OCI-LY1 (cell line): ENCODE measurements around the gene CC2D2B.

ENCODE experiments used
- H2AFZ ChIP-seq: fragments of 200-600 bp; sonication (generic), shearing (Covaris generic); 2 replicates; pipeline ENCODE4 v1.6.0; 2014; ENCODE audit warnings: antibody characterized with exemption, mild to moderate bottlenecking, low read length
- H3F3A ChIP-seq: fragments of 200-600 bp; sonication (generic), shearing (Covaris generic); 2 replicates; pipeline ENCODE4 v1.6.0; 2014; ENCODE audit warnings: mild to moderate bottlenecking, antibody characterized with exemption, low read length, moderate library complexity; ENCODE audit not compliant: insufficient read depth
- H3K27ac ChIP-seq: fragments of 200-600 bp; sonication (generic); 2 replicates; pipeline ENCODE4 v1.5.1; 2014; ENCODE audit warnings: low read length, mixed run types, mild to moderate bottlenecking, low read depth; ENCODE audit not compliant: poor library complexity, severe bottlenecking
- H3K27me3 ChIP-seq: fragments of 200-600 bp; sonication (generic); 2 replicates; pipeline ENCODE4 v1.6.0; 2014; ENCODE audit warnings: antibody characterized with exemption, mild to moderate bottlenecking, low read length, moderate library complexity; ENCODE audit not compliant: insufficient read depth
- H3K36me3 ChIP-seq: fragments of 200-600 bp; sonication (generic); 2 replicates; pipeline ENCODE4 v1.6.1; 2014; ENCODE audit warnings: mild to moderate bottlenecking, antibody characterized with exemption, low read length, moderate library complexity, mixed read lengths; ENCODE audit not compliant: insufficient read depth
- H3K4me1 ChIP-seq: fragments of 200-600 bp; sonication (generic); 2 replicates; pipeline ENCODE4 v1.5.1; 2014; ENCODE audit warnings: mild to moderate bottlenecking, low read length, moderate library complexity; ENCODE audit not compliant: insufficient read depth, severe bottlenecking
- H3K4me2 ChIP-seq: fragments of 200-600 bp; sonication (generic), shearing (Covaris generic); 2 replicates; pipeline ENCODE4 v1.6.1; 2014; ENCODE audit warnings: low read length
- H3K4me3 ChIP-seq: fragments of 200-600 bp; sonication (generic); 2 replicates; pipeline ENCODE4 v1.5.1; 2014; ENCODE audit warnings: low read length, low read depth, mild to moderate bottlenecking, mixed read lengths; ENCODE audit not compliant: poor library complexity, severe bottlenecking
- H3K79me2 ChIP-seq: fragments of 200-600 bp; shearing (Covaris generic); 2 replicates; pipeline ENCODE4 v1.6.1; 2016; ENCODE audit warnings: mixed run types, low read length, mixed read lengths; ENCODE audit not compliant: insufficient read depth
- H3K9ac ChIP-seq: fragments of 200-600 bp; sonication (generic), shearing (Covaris generic); 2 replicates; pipeline ENCODE4 v1.6.1; 2014; ENCODE audit warnings: mild to moderate bottlenecking, low read length, mixed read lengths
- H3K9me2 ChIP-seq: fragments of 200-600 bp; sonication (generic), shearing (Covaris generic); 2 replicates; pipeline ENCODE4 v1.6.1; 2014; ENCODE audit warnings: low read depth, mild to moderate bottlenecking, low read length, mixed read lengths
- H3K9me3 ChIP-seq: fragments of 200-600 bp; shearing (Covaris generic); 2 replicates; pipeline ENCODE4 v1.6.1; 2014; ENCODE audit warnings: low read length, mixed read lengths
- H4K20me1 ChIP-seq: fragments of 200-600 bp; sonication (generic), shearing (Covaris generic); 2 replicates; pipeline ENCODE4 v1.6.0; 2016; ENCODE audit warnings: mild to moderate bottlenecking, low read length; ENCODE audit not compliant: insufficient read depth
- EZH2 ChIP-seq: fragments of 200-600 bp; sonication (generic), shearing (Covaris generic); IDR thresholded peaks from 2 replicates; pipeline ENCODE4 v1.8.0; 2017; ENCODE audit warnings: borderline replicate concordance, mixed run types, mild to moderate bottlenecking, antibody characterized with exemption, low read length, moderate library complexity, mixed read lengths
- TF ChIP-seq, protein P1 (sequence below): fragments of 200-600 bp; sonication (generic), shearing (Covaris generic); IDR thresholded peaks from 2 replicates; pipeline ENCODE4 v1.5.1; 2017; ENCODE audit warnings: mild to moderate bottlenecking, antibody characterized with exemption, low read length, moderate library complexity, mixed read lengths

Gene CC2D2B

DNA sequence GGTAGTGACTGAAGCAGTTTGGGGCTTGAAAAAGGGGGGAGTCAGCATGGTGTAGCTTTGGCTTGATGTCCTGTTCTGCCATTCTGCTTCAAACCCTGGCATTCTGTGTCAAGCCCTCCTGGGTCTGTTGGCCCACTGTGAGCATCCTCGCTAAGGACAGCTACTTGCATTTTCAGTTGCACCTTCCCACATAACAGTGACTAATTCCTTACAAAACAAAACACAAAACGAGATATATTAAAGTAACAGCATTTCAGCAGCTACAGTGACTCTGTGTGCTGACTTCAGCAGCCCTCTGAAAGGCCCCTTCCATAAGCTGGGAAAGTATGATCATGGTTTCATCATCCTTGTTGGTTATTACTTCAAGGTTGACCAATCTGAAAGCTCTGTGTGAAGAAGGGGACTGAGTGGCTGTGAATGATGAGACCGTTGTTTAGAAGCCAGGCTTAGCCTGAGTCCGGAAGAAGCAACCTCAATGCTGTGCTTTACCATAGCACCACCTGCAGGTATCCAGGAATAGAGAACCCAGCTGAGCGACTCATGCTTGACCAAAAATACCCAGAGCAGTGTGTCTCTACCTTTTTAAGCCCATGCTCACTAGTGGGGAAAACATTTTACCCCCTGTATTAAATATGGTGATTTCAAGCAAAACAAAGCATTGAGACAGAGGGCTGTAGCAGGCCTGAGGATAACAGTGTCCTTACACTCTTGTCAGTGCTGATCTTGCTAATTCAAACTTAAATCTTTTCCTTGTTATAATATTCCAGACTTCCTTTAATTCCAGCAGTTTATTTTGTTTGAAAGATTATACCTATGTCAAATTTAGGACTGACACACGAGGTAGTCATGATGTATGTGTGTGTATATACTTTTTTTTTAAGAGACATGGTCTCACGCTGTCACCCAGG lies 42.6 kb upstream of the CC2D2B start:
- Histone ChIP-seq H3F3A (no peaks in the 10 kb centered on the region), H3K9ac (no peak overlapping the region), H3K4me1 (peaks cover 7% of the 10 kb centered on the region), H3K36me3 (no peaks in the 10 kb centered on the region), H3K79me2 (no peaks in the 10 kb centered on the region), H3K27ac (no peak overlapping the region), H3K9me2 (no peaks in the 10 kb centered on the region), H3K4me2 (no peak overlapping the region), H2AFZ (no peak overlapping the region), H3K4me3 (no peak overlapping the region), H3K9me3 (no peaks in the 10 kb centered on the region), H4K20me1 (no peaks in the 10 kb centered on the region), H3K27me3 (no peaks in the 10 kb centered on the region)
- TF ChIP-seq EZH2 = no peak
- TF ChIP-seq, protein P1, sequence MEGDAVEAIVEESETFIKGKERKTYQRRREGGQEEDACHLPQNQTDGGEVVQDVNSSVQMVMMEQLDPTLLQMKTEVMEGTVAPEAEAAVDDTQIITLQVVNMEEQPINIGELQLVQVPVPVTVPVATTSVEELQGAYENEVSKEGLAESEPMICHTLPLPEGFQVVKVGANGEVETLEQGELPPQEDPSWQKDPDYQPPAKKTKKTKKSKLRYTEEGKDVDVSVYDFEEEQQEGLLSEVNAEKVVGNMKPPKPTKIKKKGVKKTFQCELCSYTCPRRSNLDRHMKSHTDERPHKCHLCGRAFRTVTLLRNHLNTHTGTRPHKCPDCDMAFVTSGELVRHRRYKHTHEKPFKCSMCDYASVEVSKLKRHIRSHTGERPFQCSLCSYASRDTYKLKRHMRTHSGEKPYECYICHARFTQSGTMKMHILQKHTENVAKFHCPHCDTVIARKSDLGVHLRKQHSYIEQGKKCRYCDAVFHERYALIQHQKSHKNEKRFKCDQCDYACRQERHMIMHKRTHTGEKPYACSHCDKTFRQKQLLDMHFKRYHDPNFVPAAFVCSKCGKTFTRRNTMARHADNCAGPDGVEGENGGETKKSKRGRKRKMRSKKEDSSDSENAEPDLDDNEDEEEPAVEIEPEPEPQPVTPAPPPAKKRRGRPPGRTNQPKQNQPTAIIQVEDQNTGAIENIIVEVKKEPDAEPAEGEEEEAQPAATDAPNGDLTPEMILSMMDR = peak; percentile 47; the same call in 1 of the 2 replicates

DNA sequence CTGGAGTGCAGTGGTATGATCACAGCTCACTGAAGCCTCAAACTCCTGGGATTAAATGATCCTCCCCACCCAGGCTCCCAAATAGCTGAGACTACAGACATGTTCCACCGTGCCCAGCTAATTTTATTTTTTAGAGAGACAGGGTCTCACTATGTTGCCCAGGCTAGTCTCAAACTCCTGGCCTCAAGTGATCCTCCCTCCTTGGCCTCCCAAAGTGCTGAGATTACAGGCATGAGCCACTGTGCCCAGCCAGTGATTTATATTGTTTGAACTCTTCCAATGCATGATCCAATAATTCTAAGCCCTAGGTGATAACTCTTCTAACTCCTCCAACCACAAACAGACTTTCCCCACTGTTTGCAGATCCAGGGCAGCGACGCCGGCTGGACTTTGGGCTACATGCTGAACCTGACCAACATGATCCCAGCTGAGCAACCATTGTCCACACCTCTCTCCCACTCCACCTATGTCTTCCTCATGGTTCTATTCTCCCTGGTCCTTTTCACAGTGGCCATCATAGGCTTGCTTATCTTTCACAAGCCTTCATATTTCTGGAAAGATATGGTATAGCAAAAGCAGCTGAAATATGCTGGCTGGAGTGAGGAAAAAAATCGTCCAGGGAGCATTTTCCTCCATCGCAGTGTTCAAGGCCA lies 41.8 kb upstream of the CC2D2B start:
- Histone ChIP-seq H3K9ac (no peak overlapping the region), H3K79me2 (no peaks in the 10 kb centered on the region), H4K20me1 (no peaks in the 10 kb centered on the region), H3K4me1 (peaks cover 7% of the 10 kb centered on the region), H3K27ac (no peak overlapping the region), H3F3A (no peaks in the 10 kb centered on the region), H3K36me3 (no peaks in the 10 kb centered on the region), H3K4me3 (no peak overlapping the region), H3K9me3 (no peaks in the 10 kb centered on the region), H3K4me2 (no peak overlapping the region), H3K9me2 (no peaks in the 10 kb centered on the region), H3K27me3 (no peaks in the 10 kb centered on the region), H2AFZ (no peak overlapping the region)
- TF ChIP-seq EZH2 = no peak
- TF ChIP-seq, protein P1 = no peak

DNA sequence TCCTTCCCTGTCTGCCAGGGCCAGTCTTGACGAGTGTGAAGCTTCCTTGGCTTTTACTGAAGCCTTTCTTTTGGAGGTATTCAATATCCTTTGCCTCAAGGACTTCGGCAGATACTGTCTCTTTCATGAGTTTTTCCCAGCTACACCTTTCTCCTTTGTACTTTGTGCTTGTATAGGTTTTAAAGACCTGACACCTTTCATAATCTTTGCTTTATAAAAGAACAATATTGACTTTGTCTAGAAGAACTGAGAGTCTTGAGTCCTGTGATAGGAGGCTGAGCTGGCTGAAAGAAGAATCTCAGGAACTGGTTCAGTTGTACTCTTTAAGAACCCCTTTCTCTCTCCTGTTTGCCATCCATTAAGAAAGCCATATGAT lies 41.3 kb upstream of the CC2D2B start:
- H2AFZ ChIP-seq = no peak overlapping the region
- H3K79me2 ChIP-seq = no peaks in the 10 kb centered on the region
- no peak overlapping the region for H3K27ac ChIP-seq
- H3F3A ChIP-seq = no peaks in the 10 kb centered on the region
- no peak overlapping the region for H3K9ac ChIP-seq
- no peak for TF ChIP-seq EZH2
- TF ChIP-seq, protein P1 = no peak
- peaks cover 7% of the 10 kb centered on the region for H3K4me1 ChIP-seq
- H3K27me3 ChIP-seq = no peaks in the 10 kb centered on the region
- H3K9me3 ChIP-seq = no peaks in the 10 kb centered on the region
- no peaks in the 10 kb centered on the region for H4K20me1 ChIP-seq
- no peaks in the 10 kb centered on the region for H3K9me2 ChIP-seq
- H3K36me3 ChIP-seq = no peaks in the 10 kb centered on the region
- no peak overlapping the region for H3K4me2 ChIP-seq
- no peak overlapping the region for H3K4me3 ChIP-seq
